Fibroblast of lung (primary cell): ENCODE measurements around the gene STRBP.

ENCODE experiments used
- EZH2 ChIP-seq: IDR thresholded peaks from 2 replicates; pipeline ENCODE4 v1.5.1; 2012; ENCODE audit warnings: low read length, control low read depth, mild to moderate bottlenecking; ENCODE audit errors: missing control alignments
- TF ChIP-seq, protein P1 (sequence below), 2 donors: IDR thresholded peaks in 1 of 2; conservative IDR thresholded peaks in 1 of 2; 1 replicate in 1 of 2; 2 replicates in 1 of 2; pipeline ENCODE4 v1.5.1; 2011 to 2012; ENCODE audit warnings: low read length in 2 of 2, control low read depth in 1 of 2, inconsistent platforms in 1 of 2, low read depth in 1 of 2, mild to moderate bottlenecking in 1 of 2

DNA sequence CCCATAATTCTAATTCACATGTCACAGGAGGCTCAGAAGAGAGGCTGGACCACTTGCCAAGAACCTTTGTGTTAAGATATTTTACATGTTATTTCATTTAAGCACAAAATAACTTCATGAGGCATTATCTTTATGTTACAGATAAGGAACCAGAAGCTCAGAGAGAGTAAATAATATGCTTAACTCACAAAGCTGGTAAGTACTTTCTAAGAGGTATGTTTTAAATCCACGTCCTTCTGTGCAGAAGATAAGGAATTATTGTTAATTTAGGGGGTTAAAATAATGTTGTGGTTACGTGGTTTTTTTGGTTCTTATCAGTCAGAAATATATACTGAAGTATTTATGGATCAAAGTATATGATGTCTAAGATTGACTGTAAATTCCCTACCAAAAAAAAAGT lies 8.0 kb downstream of the STRBP start:
- TF ChIP-seq, protein P1, sequence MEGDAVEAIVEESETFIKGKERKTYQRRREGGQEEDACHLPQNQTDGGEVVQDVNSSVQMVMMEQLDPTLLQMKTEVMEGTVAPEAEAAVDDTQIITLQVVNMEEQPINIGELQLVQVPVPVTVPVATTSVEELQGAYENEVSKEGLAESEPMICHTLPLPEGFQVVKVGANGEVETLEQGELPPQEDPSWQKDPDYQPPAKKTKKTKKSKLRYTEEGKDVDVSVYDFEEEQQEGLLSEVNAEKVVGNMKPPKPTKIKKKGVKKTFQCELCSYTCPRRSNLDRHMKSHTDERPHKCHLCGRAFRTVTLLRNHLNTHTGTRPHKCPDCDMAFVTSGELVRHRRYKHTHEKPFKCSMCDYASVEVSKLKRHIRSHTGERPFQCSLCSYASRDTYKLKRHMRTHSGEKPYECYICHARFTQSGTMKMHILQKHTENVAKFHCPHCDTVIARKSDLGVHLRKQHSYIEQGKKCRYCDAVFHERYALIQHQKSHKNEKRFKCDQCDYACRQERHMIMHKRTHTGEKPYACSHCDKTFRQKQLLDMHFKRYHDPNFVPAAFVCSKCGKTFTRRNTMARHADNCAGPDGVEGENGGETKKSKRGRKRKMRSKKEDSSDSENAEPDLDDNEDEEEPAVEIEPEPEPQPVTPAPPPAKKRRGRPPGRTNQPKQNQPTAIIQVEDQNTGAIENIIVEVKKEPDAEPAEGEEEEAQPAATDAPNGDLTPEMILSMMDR (conservative IDR thresholded peaks at IDR 0.05 in 1 of 2, IDR thresholded peaks at IDR 0.05 in 1 of 2; ENCODE audit: low read depth in 1 of 2, low read length in 2 of 2) = no peak
- TF ChIP-seq EZH2 = no peak
